WTC11 (cell line): ENCODE data around the gene GUCY1A2.

Experiments
- CTCF ChIP-seq: fragments of 200-600 bp; IDR thresholded peaks from 2 replicates; pipeline ENCODE4 v1.8.0; 2022; ENCODE audit warnings: antibody characterized with exemption
- GRHL2 ChIP-seq: fragments of 250-450 bp; sonication (Bioruptor Pico); IDR thresholded peaks from 2 replicates; pipeline ENCODE4 v1.8.0; 2022; ENCODE audit warnings: mild to moderate bottlenecking, moderate library complexity; ENCODE audit not compliant: insufficient replicate concordance, severe bottlenecking

DNA sequence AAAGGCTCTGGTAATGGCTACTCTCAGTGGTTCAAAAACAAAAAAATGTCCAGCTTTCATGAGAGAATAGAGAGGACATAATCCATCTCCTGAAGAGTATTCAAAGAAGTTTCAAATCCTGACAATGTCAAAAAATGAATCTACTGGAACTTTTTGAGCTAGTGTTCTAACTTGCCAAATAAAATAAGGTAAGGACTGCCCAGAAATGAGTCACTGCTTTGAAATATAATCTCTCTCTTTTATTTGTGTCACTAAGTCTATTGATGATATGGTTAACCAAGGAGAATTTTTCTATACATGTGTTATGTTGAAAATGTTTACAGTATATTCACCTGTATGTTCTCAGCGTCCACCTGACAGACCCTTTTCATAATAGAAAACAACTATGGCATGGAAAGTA is 3.4 kb downstream of the GUCY1A2 start:
- no peak for TF ChIP-seq GRHL2
- no peak for TF ChIP-seq CTCF
